RCC 7860 (cell line): ENCODE measurements around the gene ADAMTSL3.
"Not testable (repeated sequence)": the region's sequence is repeated elsewhere in the genome, so short reads cannot be mapped to it uniquely, and the experiment has no call there.

Experiments
- DNase-seq: peaks from one replicate; pipeline ENCODE4 v3.0.0-alpha.2; 2015; ENCODE audit warnings: low spot score
- FAIRE-seq: peaks from 2 replicates; lab custom pipeline; 2012; peaks lifted over from hg19 to GRCh38; lab: Jason Lieb, UNC

ADAMTSL3 gene

GRCh38 chr15:83955806-83956265 lies 301.9 kb downstream of the ADAMTSL3 start:
- FAIRE-seq (no peak), DNase-seq (no peak)

- FAIRE-seq = no peak
These were observed 303.0 kb downstream of the ADAMTSL3 start for GRCh38 chr15:83956887-83957286.

GRCh38 chr15:83959477-83959876 lies 305.6 kb downstream of the ADAMTSL3 start:
- FAIRE-seq = no peak

More at GRCh38 chr15:83956887-83957286, 303.0 kb downstream of the ADAMTSL3 start:
- no peak for DNase-seq

GRCh38 chr15:83960192-83960829 lies 306.4 kb downstream of the ADAMTSL3 start:
- DNase-seq = no peak
- no peak for FAIRE-seq

More at GRCh38 chr15:83959477-83959876, 305.6 kb downstream of the ADAMTSL3 start:
- DNase-seq = no peak

GRCh38 chr15:83961311-83961710 lies 307.4 kb downstream of the ADAMTSL3 start:
- no peak for DNase-seq
- no peak for FAIRE-seq

- DNase-seq, FAIRE-seq: not testable (repeated sequence)
These were observed 311.0 kb downstream of the ADAMTSL3 start for GRCh38 chr15:83964967-83965366.

GRCh38 chr15:83970295-83970890 lies 316.5 kb downstream of the ADAMTSL3 start:
- DNase-seq (no peak), FAIRE-seq (no peak)

GRCh38 chr15:83971992-83972391 lies 318.1 kb downstream of the ADAMTSL3 start:
- FAIRE-seq = no peak

GRCh38 chr15:83973816-83974215 lies 319.9 kb downstream of the ADAMTSL3 start:
- DNase-seq (no peak), FAIRE-seq (no peak)

More at GRCh38 chr15:83971992-83972391, 318.1 kb downstream of the ADAMTSL3 start:
- no peak for DNase-seq

GRCh38 chr15:83977992-83978391 lies 324.1 kb downstream of the ADAMTSL3 start:
- DNase-seq (no peak), FAIRE-seq (no peak)

- FAIRE-seq = no peak
- DNase-seq = no peak
These were observed 324.7 kb downstream of the ADAMTSL3 start for GRCh38 chr15:83978588-83978987.

GRCh38 chr15:83980637-83981036 lies 326.7 kb downstream of the ADAMTSL3 start:
- DNase-seq (no peak), FAIRE-seq (no peak)

GRCh38 chr15:83982748-83983147 lies 328.8 kb downstream of the ADAMTSL3 start:
- no peak for DNase-seq
- FAIRE-seq = no peak

GRCh38 chr15:83983634-83984458 lies 329.9 kb downstream of the ADAMTSL3 start:
- DNase-seq = no peak
- no peak for FAIRE-seq

GRCh38 chr15:83984601-83985000 lies 330.7 kb downstream of the ADAMTSL3 start:
- DNase-seq (no peak), FAIRE-seq (no peak)

- no peak for FAIRE-seq
- no peak for DNase-seq
These were observed 337.2 kb downstream of the ADAMTSL3 start for GRCh38 chr15:83991163-83991562.

- DNase-seq (no peak), FAIRE-seq (no peak)
These were observed 338.6 kb downstream of the ADAMTSL3 start for GRCh38 chr15:83992324-83993031.

GRCh38 chr15:83993591-83993990 lies 339.7 kb downstream of the ADAMTSL3 start:
- FAIRE-seq = no peak
- DNase-seq = no peak

- FAIRE-seq = peak; percentile 25
- peak; percentile 26 for DNase-seq
These were observed 344.6 kb downstream of the ADAMTSL3 start for GRCh38 chr15:83998486-83998885.

GRCh38 chr15:83999396-84000135 lies 345.6 kb downstream of the ADAMTSL3 start:
- DNase-seq = peak; percentile 83

More at GRCh38 chr15:83999396-84000135, 345.6 kb downstream of the ADAMTSL3 start:
- FAIRE-seq = peak; percentile 99
